ENCODE measurements around the gene ZNF28.
"Not testable (repeated sequence)": the region's sequence is repeated elsewhere in the genome, so short reads cannot be mapped to it uniquely, and the experiment has no call there.

The ZNF28 gene

GRCh38 chr19:52756447-52756846 lies 65.0 kb downstream of the ZNF28 start:
- not testable (repeated sequence) for DNase-seq

GRCh38 chr19:52749780-52750179 lies 71.7 kb downstream of the ZNF28 start:
- no peak for DNase-seq

- DNase-seq, result no peak
Observed at GRCh38 chr19:52748336-52748950, 73.0 kb downstream of the ZNF28 start.

Data from NCI-H187 (cell line).